Keratinocyte (primary cell): ENCODE measurements around the gene RCBTB2. TPM values are rescaled to one million over a fixed set of nuclear protein-coding genes. Genes with fewer than 3 reads are reported as not detected.

Experiments
- DNase-seq: peaks from one replicate; pipeline ENCODE4 v3.0.0-alpha.2; 2011; ENCODE audit warnings: low read depth, missing footprints, low spot score
- FAIRE-seq: peaks from 2 replicates; lab custom pipeline; 2011; peaks lifted over from hg19 to GRCh38; lab: Jason Lieb, UNC
- H2AFZ ChIP-seq: 2 replicates; pipeline ENCODE4 v1.6.0; 2012; ENCODE audit warnings: low read length, control low read depth, inconsistent platforms; ENCODE audit not compliant: control insufficient read depth
- H3K27ac ChIP-seq: 2 replicates; pipeline ENCODE4 v1.5.1; 2011; ENCODE audit warnings: low read length; ENCODE audit not compliant: control insufficient read depth, insufficient read depth
- H3K27me3 ChIP-seq: 3 replicates; pipeline ENCODE4 v1.6.0; 2011; ENCODE audit warnings: low read length; ENCODE audit not compliant: control insufficient read depth, insufficient read depth; ENCODE audit errors: extremely low read depth
- H3K36me3 ChIP-seq, 2 experiments: 2 replicates in 1 of 2; 3 replicates in 1 of 2; pipeline ENCODE4 v1.5.1; 2011; ENCODE audit warnings: low read length in 2 of 2, mild to moderate bottlenecking in 1 of 2; ENCODE audit not compliant: control insufficient read depth in 2 of 2, insufficient read depth in 2 of 2; ENCODE audit errors: extremely low read depth in 1 of 2
- H3K4me1 ChIP-seq: 3 replicates; pipeline ENCODE4 v1.5.1; 2011; ENCODE audit warnings: low read length; ENCODE audit not compliant: control insufficient read depth, insufficient read depth; ENCODE audit errors: extremely low read depth
- H3K4me2 ChIP-seq: 3 replicates; pipeline ENCODE4 v1.6.0; 2011; ENCODE audit warnings: low read depth, low read length; ENCODE audit not compliant: control insufficient read depth, insufficient read depth; ENCODE audit errors: extremely low read depth
- H3K4me3 ChIP-seq, 3 experiments: fragments of 200-600 bp in 1 of 3; sonication (generic) in 1 of 3; 2 replicates in 2 of 3; 3 replicates in 1 of 3; pipeline ENCODE4 v1.5.1; 2011 to 2016; ENCODE audit warnings: low read length in 3 of 3, mild to moderate bottlenecking in 3 of 3, control low read depth in 2 of 3, inconsistent platforms in 1 of 3, low read depth in 1 of 3, mixed read lengths in 1 of 3, mixed run types in 1 of 3, moderate library complexity in 1 of 3; ENCODE audit not compliant: control insufficient read depth in 2 of 3, insufficient read depth in 2 of 3; ENCODE audit errors: extremely low read depth in 1 of 3
- H3K79me2 ChIP-seq: 2 replicates; pipeline ENCODE4 v1.6.0; 2012; ENCODE audit warnings: low read length; ENCODE audit not compliant: control insufficient read depth, insufficient read depth
- H3K9ac ChIP-seq: 3 replicates; pipeline ENCODE4 v1.6.0; 2011; ENCODE audit warnings: low read length; ENCODE audit not compliant: control insufficient read depth, insufficient read depth; ENCODE audit errors: extremely low read depth
- H3K9me1 ChIP-seq: 3 replicates; pipeline ENCODE4 v1.6.0; 2011; ENCODE audit warnings: low read length; ENCODE audit not compliant: control insufficient read depth, insufficient read depth; ENCODE audit errors: extremely low read depth
- H3K9me3 ChIP-seq: 2 replicates; pipeline ENCODE4 v1.5.1; 2012; ENCODE audit warnings: low read depth, low read length; ENCODE audit not compliant: control insufficient read depth
- H4K20me1 ChIP-seq: 3 replicates; pipeline ENCODE4 v1.6.0; 2011; ENCODE audit warnings: low read length; ENCODE audit not compliant: control insufficient read depth, insufficient read depth; ENCODE audit errors: extremely low read depth
- CTCF ChIP-seq, 3 experiments: IDR thresholded peaks in 1 of 3; conservative IDR thresholded peaks in 1 of 3; optimal IDR thresholded peaks in 1 of 3; 2 replicates in 2 of 3; 3 replicates in 1 of 3; pipeline versions ENCODE3 to v1.5.1; 2011; ENCODE audit warnings: low read length in 3 of 3, mild to moderate bottlenecking in 3 of 3, moderate library complexity in 2 of 3, control low read depth in 1 of 3, inconsistent platforms in 1 of 3; ENCODE audit not compliant: insufficient read depth in 2 of 3; ENCODE audit errors: extremely low read depth in 1 of 3
- EZH2 ChIP-seq: IDR thresholded peaks from one replicate; pipeline ENCODE4 v1.6.1; 2012; ENCODE audit warnings: inconsistent platforms, mild to moderate bottlenecking, low read length, moderate library complexity
- dilution Hi-C: fragments of 300-500 bp; cut with MboI; formaldehyde crosslinking; loops from one replicate; pipeline ENCODE4 v1.7.0; 2020; ENCODE audit warnings: low sequenced_read_pairs; ENCODE audit not compliant: extremely low pct_ligation_motif_present
- polyA plus RNA-seq, 5 experiments: library from polyadenylated mRNA; depleted of rRNA in 3 of 5; stranded (reverse) in 3 of 5; stranded (forward) in 1 of 5; unstranded in 1 of 5; fragments of >200 nt; gene quantifications; 1 replicate in 1 of 5; 2 replicates in 3 of 5; 3 replicates in 1 of 5; pipeline versions ENCODE4 v1.2.1 to v1.2.3, GENCODE V29; 2011 to 2012; ENCODE audit warnings: missing spikeins in 2 of 5, low read depth in 1 of 5, low replicate concordance in 1 of 5

RCBTB2 gene
- polyA plus RNA-seq, 1 donor (not counting 4 experiments of a cell fraction or from before 2014, with no cell fraction given): 5.5 TPM

- no peaks in the 10 kb centered on the region for H4K20me1 ChIP-seq
- dilution Hi-C loops: no loop called here
- H3K9me1 ChIP-seq: peaks cover 2% of the 10 kb centered on the region
- peaks cover 2% of the 10 kb centered on the region for H3K79me2 ChIP-seq
- H2AFZ ChIP-seq: no peak overlapping the region
- H3K9me3 ChIP-seq: peaks cover 2% of the 10 kb centered on the region
- no peaks in the 10 kb centered on the region for H3K27me3 ChIP-seq
- no peak overlapping the region for H3K9ac ChIP-seq
- FAIRE-seq: no peak
- no peak for DNase-seq
- no peaks in the 10 kb centered on the region for H3K36me3 ChIP-seq
- TF ChIP-seq EZH2 (no peak), CTCF (optimal IDR thresholded peaks at IDR 0.05 in 1 of 3, IDR thresholded peaks at IDR 0.05 in 1 of 3, conservative IDR thresholded peaks at IDR 0.05 in 1 of 3; ENCODE audit: extremely low read depth in 1 of 3, insufficient read depth in 2 of 3, low read length in 3 of 3) (no peak)
- H3K4me2 ChIP-seq: no peak overlapping the region
- no peak overlapping the region for H3K4me3 ChIP-seq
- H3K27ac ChIP-seq: peak overlapping the region; percentile 53
- H3K4me1 ChIP-seq: peaks cover 24% of the 10 kb centered on the region
Measured at GRCh38 chr13:48449656-48450055, 83.2 kb downstream of the RCBTB2 start.

GRCh38 chr13:48448959-48449614 lies 83.8 kb downstream of the RCBTB2 start:
- dilution Hi-C loops: no loop called here
- no peaks in the 10 kb centered on the region for H3K36me3 ChIP-seq
- H2AFZ ChIP-seq: peak overlapping the region; percentile 25
- peaks cover 2% of the 10 kb centered on the region for H3K79me2 ChIP-seq
- H3K9me1 ChIP-seq: peaks cover 2% of the 10 kb centered on the region
- H4K20me1 ChIP-seq: no peaks in the 10 kb centered on the region
- H3K4me2 ChIP-seq: peak overlapping the region; percentile 80
- H3K9ac ChIP-seq: no peak overlapping the region
- FAIRE-seq: peak; percentile 5
- TF ChIP-seq EZH2: no peak
- no peak for TF ChIP-seq CTCF (optimal IDR thresholded peaks at IDR 0.05 in 1 of 3, IDR thresholded peaks at IDR 0.05 in 1 of 3, conservative IDR thresholded peaks at IDR 0.05 in 1 of 3; ENCODE audit: extremely low read depth in 1 of 3, insufficient read depth in 2 of 3, low read length in 3 of 3)
- H3K4me3 ChIP-seq: peak overlapping the region in 1 of 3 experiments; percentile 37
- H3K4me1 ChIP-seq: peaks cover 24% of the 10 kb centered on the region
- peak overlapping the region; percentile 66 for H3K27ac ChIP-seq
- peaks cover 2% of the 10 kb centered on the region for H3K9me3 ChIP-seq
- no peaks in the 10 kb centered on the region for H3K27me3 ChIP-seq
- no peak for DNase-seq
